H1 (cell line): ENCODE measurements around the gene CRACDL. TPM values are rescaled to one million over a fixed set of nuclear protein-coding genes. Genes with fewer than 3 reads are reported as not detected.

Experiments
- CTCF ChIA-PET: fragments of 300-600 bp; sonication (Branson Sonifier 250); formaldehyde crosslinking; loops from one replicate; lab custom pipeline; 2021; ENCODE audit not compliant: partially characterized antibody; lab: Charles Lee
- POLR2A ChIA-PET: fragments of 300-600 bp; sonication (Branson Sonifier 250); formaldehyde crosslinking; loops from one replicate; lab custom pipeline; 2021; ENCODE audit warnings: inconsistent platforms; ENCODE audit not compliant: partially characterized antibody; lab: Charles Lee
- DNase-seq, 2 experiments: peaks; one replicate each; pipeline versions ENCODE4 v3.0.0 to v3.0.0-alpha.2; 2010 to 2022; ENCODE audit warnings: low spot score in 2 of 2, low read depth in 1 of 2, mixed read lengths in 1 of 2
- FAIRE-seq: peaks from 2 replicates; lab custom pipeline; 2011; peaks lifted over from hg19 to GRCh38; lab: Jason Lieb, UNC
- H2AFZ ChIP-seq: 2 replicates; pipeline ENCODE4 v1.8.1; 2012; ENCODE audit warnings: low read length, inconsistent platforms
- H2AK5ac ChIP-seq: 2 replicates; pipeline ENCODE4 v1.6.1; 2013; ENCODE audit warnings: low read depth, low read length
- H2BK120ac ChIP-seq: replicated peaks from 2 replicates; pipeline ENCODE3; 2013; ENCODE audit warnings: low read depth, low read length, inconsistent platforms
- H2BK12ac ChIP-seq: 2 replicates; pipeline ENCODE4 v1.6.1; 2013; ENCODE audit warnings: low read depth, low read length
- H2BK15ac ChIP-seq: 2 replicates; pipeline ENCODE4 v1.6.1; 2013; ENCODE audit warnings: low read length
- H2BK20ac ChIP-seq: 2 replicates; pipeline ENCODE4 v1.6.1; 2013; ENCODE audit warnings: low read length
- H2BK5ac ChIP-seq: 2 replicates; pipeline ENCODE4 v1.6.1; 2013; ENCODE audit warnings: low read depth, low read length
- H3K14ac ChIP-seq: 2 replicates; pipeline ENCODE4 v1.6.1; 2013; ENCODE audit warnings: inconsistent platforms; ENCODE audit not compliant: insufficient read length
- H3K18ac ChIP-seq: 2 replicates; pipeline ENCODE4 v1.6.1; 2013; ENCODE audit warnings: low read length; ENCODE audit errors: extremely low read depth
- H3K23ac ChIP-seq: 2 replicates; pipeline ENCODE4 v1.6.1; 2013; ENCODE audit warnings: inconsistent platforms; ENCODE audit not compliant: insufficient read length
- H3K23me2 ChIP-seq: 2 replicates; pipeline ENCODE4 v1.6.1; 2013; ENCODE audit warnings: low read depth, low read length
- H3K27ac ChIP-seq: 2 replicates; pipeline ENCODE4 v1.6.1; 2011; ENCODE audit warnings: low read depth, low read length, inconsistent platforms
- H3K27me3 ChIP-seq, 4 experiments: replicated peaks in 1 of 4; 1 replicate in 1 of 4; 2 replicates in 3 of 4; pipeline versions ENCODE4 v1.6.1 to v1.8.1; 2011 to 2013; ENCODE audit warnings: low read length in 3 of 4, mild to moderate bottlenecking in 3 of 4, inconsistent platforms in 2 of 4, mixed read lengths in 2 of 4, moderate library complexity in 1 of 4; ENCODE audit not compliant: control insufficient read depth in 3 of 4, insufficient read depth in 3 of 4; ENCODE audit errors: extremely low read depth in 1 of 4
- H3K36me3 ChIP-seq, 4 experiments: 2 replicates each; pipeline versions ENCODE4 v1.6.1 to v1.8.1; 2011 to 2013; ENCODE audit warnings: mild to moderate bottlenecking in 4 of 4, low read length in 3 of 4, moderate library complexity in 2 of 4, control low read depth in 1 of 4, inconsistent platforms in 1 of 4; ENCODE audit not compliant: insufficient read depth in 4 of 4, control insufficient read depth in 2 of 4
- H3K4ac ChIP-seq: replicated peaks from 2 replicates; pipeline ENCODE3; 2013; ENCODE audit warnings: low read length, low read depth, mixed read lengths, inconsistent platforms; ENCODE audit not compliant: insufficient read length
- H3K4me1 ChIP-seq, 4 experiments: replicated peaks in 1 of 4; 1 replicate in 1 of 4; 2 replicates in 3 of 4; pipeline versions ENCODE4 v1.6.1 to v1.8.1; 2011 to 2013; ENCODE audit warnings: low read length in 3 of 4, inconsistent platforms in 2 of 4, mixed read lengths in 1 of 4; ENCODE audit not compliant: insufficient read depth in 4 of 4, control insufficient read depth in 3 of 4
- H3K4me2 ChIP-seq, 2 experiments: 2 replicates each; pipeline versions ENCODE4 v1.6.1 to v1.8.1; 2011 to 2013; ENCODE audit warnings: low read depth in 2 of 2, low read length in 2 of 2, control low read depth in 1 of 2, inconsistent platforms in 1 of 2, mild to moderate bottlenecking in 1 of 2; ENCODE audit not compliant: insufficient read depth in 1 of 2
- H3K4me3 ChIP-seq, 4 experiments: fragments of 200-600, 300-600 bp in 1 of 4; sonication (generic), shearing (Covaris generic), sonication (Bioruptor Twin) in 1 of 4; 2 replicates each; pipeline versions ENCODE4 v1.5.1 to v1.8.1; 2011 to 2016; ENCODE audit warnings: low read length in 4 of 4, low read depth in 3 of 4, control low read depth in 2 of 4, inconsistent platforms in 2 of 4, mild to moderate bottlenecking in 2 of 4, mixed read lengths in 1 of 4, moderate library complexity in 1 of 4; ENCODE audit not compliant: insufficient read depth in 2 of 4; ENCODE audit errors: extremely low read depth in 1 of 4
- H3K56ac ChIP-seq: replicated peaks from 2 replicates; pipeline ENCODE3; 2013; ENCODE audit warnings: low read depth, mild to moderate bottlenecking, mixed read lengths, low read length, inconsistent platforms; ENCODE audit not compliant: insufficient read length
- H3K79me1 ChIP-seq: 2 replicates; pipeline ENCODE4 v1.6.1; 2013; ENCODE audit warnings: low read depth, low read length, control low read depth
- H3K79me2 ChIP-seq, 2 experiments: 2 replicates each; pipeline versions ENCODE4 v1.6.1 to v1.8.1; 2012 to 2013; ENCODE audit warnings: low read length in 2 of 2, mild to moderate bottlenecking in 2 of 2, inconsistent platforms in 1 of 2; ENCODE audit not compliant: insufficient read depth in 2 of 2, control insufficient read depth in 1 of 2
- H3K9ac ChIP-seq, 4 experiments: replicated peaks in 1 of 4; 1 replicate in 1 of 4; 2 replicates in 3 of 4; pipeline versions ENCODE4 v1.6.1 to v1.8.1; 2011 to 2013; ENCODE audit warnings: low read depth in 3 of 4, low read length in 3 of 4, control low read depth in 2 of 4, mild to moderate bottlenecking in 2 of 4, moderate library complexity in 2 of 4, inconsistent platforms in 1 of 4; ENCODE audit errors: extremely low read depth in 1 of 4
- H3K9me3 ChIP-seq, 2 experiments: 2 replicates each; pipeline versions ENCODE4 v1.6.1 to v1.8.1; 2012 to 2013; ENCODE audit warnings: mild to moderate bottlenecking in 2 of 2, moderate library complexity in 2 of 2, control low read depth in 1 of 2, inconsistent platforms in 1 of 2, low read depth in 1 of 2, low read length in 1 of 2, mixed read lengths in 1 of 2; ENCODE audit not compliant: insufficient read depth in 2 of 2
- H4K20me1 ChIP-seq, 2 experiments: replicated peaks in 1 of 2; 2 replicates each; pipeline versions ENCODE3 to v1.8.1; 2011 to 2013; ENCODE audit warnings: inconsistent platforms in 2 of 2, low read length in 2 of 2, mild to moderate bottlenecking in 1 of 2; ENCODE audit not compliant: insufficient read depth in 2 of 2, control insufficient read depth in 1 of 2
- H4K5ac ChIP-seq: 2 replicates; pipeline ENCODE4 v1.6.1; 2013; ENCODE audit warnings: low read length, low read depth, mixed read lengths, inconsistent platforms; ENCODE audit not compliant: insufficient read length
- H4K8ac ChIP-seq: 2 replicates; pipeline ENCODE4 v1.8.0; 2013; ENCODE audit warnings: mild to moderate bottlenecking, moderate library complexity, low read length, inconsistent platforms; ENCODE audit not compliant: insufficient read depth; ENCODE audit errors: extremely low read depth
- H4K91ac ChIP-seq: replicated peaks from 2 replicates; pipeline ENCODE3; 2013; ENCODE audit warnings: low read length, mixed read lengths, inconsistent platforms; ENCODE audit not compliant: insufficient read length
- BRCA1 ChIP-seq: IDR thresholded peaks from 2 replicates; pipeline ENCODE4 v1.6.1; 2012; ENCODE audit warnings: low read depth, low read length, improper control_type of control experiment
- CHD2 ChIP-seq: IDR thresholded peaks from 2 replicates; pipeline ENCODE4 v1.6.1; 2012; ENCODE audit warnings: low read length, improper control_type of control experiment
- CTBP2 ChIP-seq: IDR thresholded peaks from 2 replicates; pipeline ENCODE4 v1.7.0; 2011; ENCODE audit warnings: borderline replicate concordance, mild to moderate bottlenecking, moderate library complexity, mixed read lengths, low read length; ENCODE audit not compliant: insufficient read depth, insufficient read length
- EGR1 ChIP-seq: IDR thresholded peaks from 2 replicates; pipeline ENCODE4 v1.6.1; 2011; ENCODE audit warnings: low read depth, low read length, borderline replicate concordance
- FOSL1 ChIP-seq: IDR thresholded peaks from 2 replicates; pipeline ENCODE4 v1.6.1; 2011; ENCODE audit warnings: mild to moderate bottlenecking, low read depth, low read length, moderate library complexity; ENCODE audit not compliant: insufficient read depth
- HDAC6 ChIP-seq: IDR thresholded peaks from one replicate; pipeline ENCODE4 v1.7.1; 2012; ENCODE audit warnings: low read depth, mild to moderate bottlenecking, inconsistent platforms, low read length, moderate library complexity
- JUN ChIP-seq: IDR thresholded peaks from 2 replicates; pipeline ENCODE4 v1.6.1; 2011; ENCODE audit warnings: low read depth, mild to moderate bottlenecking, improper control_type of control experiment, low read length
- JUND ChIP-seq: IDR thresholded peaks from 2 replicates; pipeline ENCODE4 v1.6.1; 2011; ENCODE audit warnings: mild to moderate bottlenecking, improper control_type of control experiment, low read length
- MAFK ChIP-seq: IDR thresholded peaks from 2 replicates; pipeline ENCODE4 v1.6.1; 2012; ENCODE audit warnings: low read depth, mild to moderate bottlenecking, improper control_type of control experiment, low read length
- RFX5 ChIP-seq: IDR thresholded peaks from 2 replicates; pipeline ENCODE4 v1.6.1; 2011; ENCODE audit warnings: low read depth, low read length, improper control_type of control experiment, borderline replicate concordance
- SP1 ChIP-seq: IDR thresholded peaks from 2 replicates; pipeline ENCODE4 v1.6.1; 2011; ENCODE audit warnings: low read depth, low read length
- SP2 ChIP-seq: IDR thresholded peaks from 2 replicates; pipeline ENCODE4 v1.6.1; 2012; ENCODE audit warnings: mild to moderate bottlenecking, low read length, inconsistent platforms
- TBP ChIP-seq: IDR thresholded peaks from 2 replicates; pipeline ENCODE4 v1.6.1; 2011; ENCODE audit warnings: low read depth, low read length, improper control_type of control experiment
- ZNF274 ChIP-seq: IDR thresholded peaks from 2 replicates; pipeline ENCODE4 v1.7.0; 2012; ENCODE audit warnings: low read length, borderline replicate concordance; ENCODE audit errors: extremely low read depth
- WGBS, 2 experiments: shearing (Covaris generic) in 1 of 2; methylation state at CpG; one replicate each; pipeline versions ENCODE4 v1.1.6 to v1.1.7; 2013 to 2015; ENCODE audit warnings: low lambda C conversion rate in 2 of 2, mixed read lengths in 2 of 2, inconsistent platforms in 1 of 2, low coverage in 1 of 2, missing lambda C conversion rate in 1 of 2; ENCODE audit not compliant: insufficient replicate concordance in 2 of 2, insufficient coverage in 1 of 2, insufficient read length in 1 of 2; ENCODE audit errors: extremely low coverage in 1 of 2, missing lambda C conversion rate in 1 of 2; 5-methylcytosine and 5-hydroxymethylcytosine counted together
- polyA plus RNA-seq, 7 experiments: library from polyadenylated mRNA; depleted of rRNA in 3 of 7; stranded (reverse) in 5 of 7; unstranded in 2 of 7; fragments of >200 nt in 5 of 7; fragments of 200-250 nt in 2 of 7; gene quantifications; 1 replicate in 5 of 7; 2 replicates in 1 of 7; 4 replicates in 1 of 7; pipeline versions ENCODE4 v1.2.1 to v1.2.3, GENCODE V29; 2011 to 2013; ENCODE audit warnings: missing spikeins in 2 of 7, mixed read lengths in 2 of 7
- total RNA-seq: library from RNA; stranded (reverse); fragmentation: NEBNext Ultra II Directional; extraction: Animal tissue kit (Norgen Biotek cat#: 25700); gene quantifications from 2 replicates; pipeline ENCODE4 v1.2.1, GENCODE V29; 2021
- TF ChIP-seq, protein P1 (sequence below): IDR thresholded peaks from 2 replicates; pipeline ENCODE4 v1.6.1; 2011; ENCODE audit warnings: low read length, improper control_type of control experiment

CRACDL gene
- total and polyA plus RNA-seq, 2 of the 8 experiments (the other 6 are each of a cell fraction or from before 2014, with no cell fraction given) = 0.07 to 0.38 TPM

DNA sequence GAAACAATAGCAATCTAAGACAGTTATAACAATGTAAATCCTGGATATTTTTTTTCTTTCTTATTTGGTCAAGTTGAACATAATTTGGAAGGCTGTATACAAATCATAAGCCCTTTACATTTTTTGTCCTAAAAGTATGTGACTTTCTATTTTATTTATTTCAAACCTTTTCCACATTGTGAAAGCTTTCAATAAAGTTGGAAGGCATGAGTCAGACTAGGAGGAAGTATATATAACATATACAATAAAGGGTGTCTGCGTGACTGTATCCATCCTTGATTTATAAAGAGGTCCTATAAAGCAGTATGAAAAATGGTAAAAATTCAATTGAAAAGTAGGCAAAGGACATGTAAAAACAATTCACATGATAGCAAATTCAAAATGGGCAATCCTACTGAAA is 44.4 kb downstream of the CRACDL start:
- H2BK5ac ChIP-seq = no peak overlapping the region
- no peaks in the 10 kb centered on the region for H3K79me2 ChIP-seq
- H4K5ac ChIP-seq = no peak overlapping the region
- H2BK120ac ChIP-seq = no peak overlapping the region
- WGBS, 2 experiments = 93% methylated on average over 1 of the region's 1 CpG; no CpG with 5 or more reads in 1 of the 2 experiments
- H3K4me1 ChIP-seq = no peaks in the 10 kb centered on the region
- H3K56ac ChIP-seq = no peak overlapping the region
- no peak overlapping the region for H3K14ac ChIP-seq
- TF ChIP-seq EGR1 = no peak
- TF ChIP-seq HDAC6 = no peak
- no peak for TF ChIP-seq CHD2
- TF ChIP-seq, protein P1, sequence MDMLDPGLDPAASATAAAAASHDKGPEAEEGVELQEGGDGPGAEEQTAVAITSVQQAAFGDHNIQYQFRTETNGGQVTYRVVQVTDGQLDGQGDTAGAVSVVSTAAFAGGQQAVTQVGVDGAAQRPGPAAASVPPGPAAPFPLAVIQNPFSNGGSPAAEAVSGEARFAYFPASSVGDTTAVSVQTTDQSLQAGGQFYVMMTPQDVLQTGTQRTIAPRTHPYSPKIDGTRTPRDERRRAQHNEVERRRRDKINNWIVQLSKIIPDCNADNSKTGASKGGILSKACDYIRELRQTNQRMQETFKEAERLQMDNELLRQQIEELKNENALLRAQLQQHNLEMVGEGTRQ = no peak
- no peak for TF ChIP-seq BRCA1
- TF ChIP-seq TBP = no peak
- no peak for TF ChIP-seq CTBP2
- no peak for TF ChIP-seq JUND
- TF ChIP-seq MAFK = no peak
- no peak for TF ChIP-seq JUN
- no peak for TF ChIP-seq RFX5
- TF ChIP-seq SP1 = no peak
- TF ChIP-seq SP2 = no peak
- TF ChIP-seq ZNF274 = no peak
- TF ChIP-seq FOSL1 = no peak
- no peak for DNase-seq
- H3K4ac ChIP-seq = no peak overlapping the region
- no peak overlapping the region for H2BK12ac ChIP-seq
- no peak overlapping the region for H2BK20ac ChIP-seq
- H3K27me3 ChIP-seq = no peaks in the 10 kb centered on the region
- no peak for FAIRE-seq
- H3K9ac ChIP-seq = no peak overlapping the region
- H3K18ac ChIP-seq = no peak overlapping the region
- H3K27ac ChIP-seq = no peak overlapping the region
- H3K4me3 ChIP-seq = no peak overlapping the region
- peaks cover 3 to 5% of the 10 kb centered on the region in 2 experiments; a peak in 2 of 4 replicates for H3K9me3 ChIP-seq
- no peak overlapping the region for H2AK5ac ChIP-seq
- no peak overlapping the region for H2BK15ac ChIP-seq
- H3K36me3 ChIP-seq = no peaks in the 10 kb centered on the region
- no peak overlapping the region for H2AFZ ChIP-seq
- no peak overlapping the region for H3K23ac ChIP-seq
- ChIA-PET POLR2A (no interaction called here), CTCF (no interaction called here)
- H3K79me1 ChIP-seq = no peaks in the 10 kb centered on the region
- H4K91ac ChIP-seq = no peak overlapping the region
- no peaks in the 10 kb centered on the region for H4K20me1 ChIP-seq
- H3K4me2 ChIP-seq = no peak overlapping the region
- no peaks in the 10 kb centered on the region for H3K23me2 ChIP-seq
- H4K8ac ChIP-seq = no peak overlapping the region
